Endometrium (tissue), 2 donors: Measurements from ENCODE around the gene SH3PXD2A.

ENCODE experiments used
- FAIRE-seq: peaks from 2 replicates; lab custom pipeline; 2012; peaks lifted over from hg19 to GRCh38; lab: Jason Lieb, UNC
- donor health status: control.
- donor health status: control.

SH3PXD2A gene

DNA sequence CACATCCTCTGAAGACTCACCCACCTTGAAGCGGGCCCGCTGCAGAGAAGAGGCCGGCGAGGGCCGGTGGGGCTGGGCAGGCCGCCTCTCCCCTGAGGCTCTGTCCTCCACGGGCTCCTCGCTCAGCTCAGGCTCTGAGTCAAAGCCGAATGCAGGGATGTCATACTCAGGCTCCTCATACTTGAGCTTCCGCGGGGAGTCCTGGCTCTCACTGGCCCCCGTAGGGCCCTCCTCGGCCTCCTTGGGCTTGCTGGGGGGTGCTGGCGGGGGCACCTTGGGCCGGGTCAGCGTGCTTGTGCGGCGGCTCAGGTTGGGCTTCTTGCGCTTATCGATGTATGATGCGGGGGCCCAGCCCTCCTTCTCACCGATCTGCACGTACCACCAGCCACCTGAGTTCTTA, 252.0 kb downstream of the SH3PXD2A start:
- no peak for FAIRE-seq

DNA sequence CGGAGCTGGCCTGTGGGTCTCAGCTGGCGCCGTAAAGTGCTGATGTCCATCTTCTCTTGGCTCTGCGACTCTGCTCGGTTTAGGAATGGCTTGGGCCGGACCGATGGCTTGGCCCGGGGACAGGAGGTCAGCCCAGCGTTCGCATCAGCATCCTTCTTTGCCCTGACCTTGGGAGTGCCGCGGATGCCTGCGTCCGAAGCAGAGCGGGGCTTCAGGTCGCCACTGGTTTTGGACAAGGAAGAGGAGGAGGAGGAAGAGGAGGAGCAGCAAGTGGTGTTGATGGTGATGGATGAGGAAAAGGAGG, 252.6 kb downstream of the SH3PXD2A start:
- FAIRE-seq: no peak

GRCh38 chr10:103602028-103602851, 253.1 kb downstream of the SH3PXD2A start:
- no peak for FAIRE-seq

GRCh38 chr10:103600956-103601569, 254.3 kb downstream of the SH3PXD2A start:
- FAIRE-seq: no peak

DNA sequence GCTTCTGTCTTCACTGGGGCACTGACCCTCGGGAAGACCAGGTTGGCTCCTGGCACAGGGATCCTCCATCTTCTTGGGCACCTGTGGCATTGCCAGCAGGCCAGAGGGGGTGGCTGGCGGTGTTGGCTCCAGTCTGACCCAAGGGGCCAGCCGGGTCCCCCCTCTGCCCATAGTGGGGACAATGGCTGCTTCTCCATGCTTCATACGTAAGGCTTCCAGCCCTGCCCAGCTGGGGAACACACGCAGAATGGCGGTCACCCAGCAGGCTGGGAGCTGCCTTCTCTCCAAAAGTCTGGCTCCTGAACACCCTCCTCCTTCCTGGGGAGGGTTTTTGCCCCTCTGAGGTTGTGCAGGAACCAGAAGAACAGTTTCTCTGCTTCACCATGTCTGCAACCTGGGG, 255.1 kb downstream of the SH3PXD2A start:
- no peak for FAIRE-seq

- no peak for FAIRE-seq
Measured at GRCh38 chr10:103599907-103600306, 255.5 kb downstream of the SH3PXD2A start.

GRCh38 chr10:103599211-103599610, 256.2 kb downstream of the SH3PXD2A start:
- FAIRE-seq: no peak

- FAIRE-seq: no peak
Measured at GRCh38 chr10:103598654-103599115, 256.7 kb downstream of the SH3PXD2A start.

GRCh38 chr10:103597003-103597402, 258.4 kb downstream of the SH3PXD2A start:
- FAIRE-seq: no peak

DNA sequence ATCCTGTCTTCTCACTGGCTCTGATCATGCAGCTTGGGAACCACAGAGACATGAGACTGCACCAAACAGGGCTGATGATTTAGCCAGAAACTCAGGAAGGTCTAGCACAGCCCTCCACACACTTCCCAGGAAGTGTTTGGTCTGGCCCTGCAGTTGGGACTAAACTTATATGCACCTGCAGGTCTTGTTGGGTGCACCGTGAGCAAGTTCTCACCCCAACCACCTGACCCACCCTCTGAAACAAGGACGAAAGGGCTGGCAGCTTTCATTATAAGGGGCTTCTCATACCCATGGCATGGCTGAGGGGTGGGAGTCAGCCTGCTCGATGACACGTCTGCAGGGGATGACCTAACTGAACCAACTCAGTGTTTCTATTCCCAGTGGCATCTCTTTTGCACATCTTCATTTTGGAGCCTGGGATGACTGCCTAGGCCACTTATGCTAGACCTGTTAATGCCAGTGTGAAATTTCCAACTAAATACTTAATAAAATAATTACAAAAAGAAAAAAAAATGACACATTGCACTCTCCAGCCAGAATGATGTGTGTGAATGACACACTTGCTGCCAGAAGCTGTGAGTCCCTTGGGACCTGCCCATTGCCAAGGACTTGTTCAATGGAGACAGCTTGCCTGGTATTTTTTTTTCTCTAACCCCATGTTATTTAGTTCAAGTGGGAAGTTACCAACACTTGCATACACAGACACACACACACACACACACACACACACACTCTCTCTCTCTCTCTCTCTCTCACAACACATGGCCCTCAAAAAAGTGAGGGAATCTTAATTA, 259.2 kb downstream of the SH3PXD2A start:
- FAIRE-seq: no peak

- FAIRE-seq: no peak
Measured at GRCh38 chr10:103593022-103593570, 262.3 kb downstream of the SH3PXD2A start.

DNA sequence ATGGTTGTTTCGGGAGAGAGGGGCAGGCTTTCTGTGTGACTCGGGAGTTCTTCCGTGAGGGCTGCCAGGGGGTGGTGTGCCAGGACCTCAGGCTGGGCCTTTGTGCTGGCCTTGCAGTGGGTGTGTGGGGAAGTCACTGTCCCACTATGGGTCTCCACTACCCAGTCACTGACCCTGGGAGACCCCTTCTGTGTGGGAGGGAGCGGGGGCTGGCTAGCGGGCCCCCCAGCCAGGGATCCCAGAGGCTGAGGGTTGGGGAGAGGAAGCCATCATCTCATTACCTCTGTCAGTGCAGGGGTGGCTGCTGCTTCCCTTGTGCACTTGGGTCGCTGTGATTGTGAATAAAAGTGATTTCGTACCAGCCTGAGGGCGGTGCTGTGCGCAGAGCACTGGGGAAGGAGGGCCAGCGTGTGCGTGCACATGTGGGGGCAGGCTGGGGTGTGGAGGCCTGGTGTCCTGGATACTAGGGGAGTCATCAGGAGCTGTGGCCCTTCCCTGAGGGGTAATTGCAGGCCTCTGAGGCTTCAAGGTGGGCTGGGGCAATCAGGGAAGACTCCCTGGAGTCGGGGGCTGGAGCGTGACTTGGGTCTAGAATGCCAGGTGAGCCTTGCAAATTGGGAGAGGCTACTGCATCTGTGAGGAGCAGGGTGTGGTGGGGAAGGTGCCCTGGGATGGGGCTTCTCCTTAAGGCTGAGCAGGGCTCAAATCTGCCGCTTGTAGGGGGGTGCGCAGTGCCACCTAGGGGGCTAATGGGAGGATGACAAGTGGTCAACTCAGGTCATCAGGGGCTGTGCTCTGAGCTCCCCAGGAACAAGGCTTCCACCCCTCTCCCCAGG, 263.0 kb downstream of the SH3PXD2A start:
- no peak for FAIRE-seq

DNA sequence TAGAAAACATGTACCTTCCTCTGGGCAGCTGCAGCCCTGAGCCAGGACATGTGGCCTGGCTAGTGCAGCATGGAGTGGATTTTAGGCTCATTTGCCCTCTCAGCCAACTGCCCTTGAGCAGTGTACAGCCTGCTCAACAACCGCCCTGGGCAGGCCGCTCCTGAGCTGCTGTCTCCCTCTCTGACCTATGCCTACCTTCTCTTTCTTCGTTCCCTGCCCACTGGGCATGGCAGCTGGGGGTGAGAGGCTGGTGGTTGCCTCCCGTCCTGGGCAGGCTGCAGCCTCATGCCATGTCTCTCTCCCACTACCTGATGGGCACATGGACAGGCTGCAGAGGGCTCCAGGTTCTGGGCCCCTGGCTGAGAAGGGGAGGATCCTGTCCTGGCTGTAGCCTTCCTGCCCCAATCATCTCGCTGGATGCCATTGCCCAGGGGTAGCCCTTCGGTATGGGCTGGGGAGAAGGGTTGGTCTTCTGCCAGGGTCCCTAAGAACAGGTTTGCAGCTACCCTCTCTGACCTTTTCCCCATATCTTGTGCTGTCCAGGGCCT, 264.6 kb downstream of the SH3PXD2A start:
- FAIRE-seq: no peak

GRCh38 chr10:103590060-103590459, 265.3 kb downstream of the SH3PXD2A start:
- FAIRE-seq: no peak

DNA sequence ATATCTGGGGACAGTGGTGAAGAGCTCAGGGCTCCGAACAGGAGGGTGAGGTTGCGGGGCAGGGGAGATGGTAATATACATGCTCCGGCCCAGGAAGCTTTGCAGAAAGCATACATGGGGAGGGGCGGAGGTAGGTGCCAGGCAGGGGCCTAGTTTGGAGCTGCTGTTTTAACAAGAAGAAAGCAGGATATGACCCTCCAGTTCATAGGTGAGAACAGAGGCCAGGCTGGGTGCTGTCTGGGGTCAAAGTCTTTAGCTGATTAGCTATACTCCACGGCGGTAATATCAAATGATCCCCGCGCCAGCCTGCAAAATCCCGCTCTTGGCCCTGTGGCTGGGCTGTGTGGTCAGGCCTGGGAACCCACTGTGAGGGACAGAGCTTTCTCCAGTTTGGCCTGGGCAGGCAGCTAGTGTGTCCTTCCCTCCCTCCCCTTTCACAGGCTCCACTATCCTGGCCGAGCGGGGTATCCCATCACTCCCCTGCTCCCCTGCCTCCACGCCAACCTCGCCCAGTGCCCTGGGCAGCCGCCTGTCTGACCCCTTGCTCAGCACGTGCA, 266.2 kb downstream of the SH3PXD2A start:
- no peak for FAIRE-seq

DNA sequence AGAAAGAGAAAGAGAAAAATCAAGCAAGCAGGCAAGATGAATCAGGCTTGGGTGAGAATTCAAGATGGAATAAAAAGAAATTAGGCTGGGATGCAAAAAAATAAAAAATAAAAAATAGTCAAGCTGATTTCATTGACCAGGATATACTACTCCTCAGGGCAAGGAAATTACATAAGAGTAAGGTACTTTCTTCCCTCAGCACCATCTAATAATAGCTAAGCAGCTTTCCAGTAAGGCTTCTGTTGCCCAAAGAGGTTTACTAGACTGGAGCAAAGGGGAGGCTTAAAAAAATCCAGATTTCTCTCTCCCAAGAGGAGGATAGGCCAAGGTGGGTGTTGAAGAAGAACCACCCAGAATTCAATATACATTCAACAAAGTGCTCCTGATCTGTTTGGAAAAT, 268.3 kb downstream of the SH3PXD2A start:
- FAIRE-seq: no peak

DNA sequence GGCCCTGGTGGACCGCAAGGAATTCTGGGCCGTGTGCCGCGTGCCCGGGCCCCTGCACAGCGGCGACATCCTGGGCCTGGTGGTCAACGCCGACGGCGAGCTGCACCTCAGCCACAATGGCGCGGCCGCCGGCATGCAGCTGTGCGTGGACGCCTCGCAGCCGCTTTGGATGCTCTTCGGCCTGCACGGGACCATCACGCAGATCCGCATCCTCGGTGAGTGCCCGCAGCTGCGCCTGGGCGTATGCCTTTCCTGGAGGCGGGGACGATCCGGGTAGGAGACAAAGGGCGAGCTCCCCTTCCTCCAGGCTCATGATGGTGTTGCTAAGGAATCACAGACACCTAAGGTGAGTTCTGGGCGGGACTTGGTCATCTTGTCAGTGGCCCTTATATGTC, 270.4 kb downstream of the SH3PXD2A start:
- no peak for FAIRE-seq

- FAIRE-seq: no peak
Measured at GRCh38 chr10:103584216-103585010, 271.0 kb downstream of the SH3PXD2A start.

- no peak for FAIRE-seq
Measured at GRCh38 chr10:103583871-103584215, 271.5 kb downstream of the SH3PXD2A start.

- FAIRE-seq: no peak
Measured at GRCh38 chr10:103582331-103583123, 272.8 kb downstream of the SH3PXD2A start.
